SK-N-SH treated with all-trans-retinoic acid at 6 μM for 48 hours (cell line): ENCODE results near the gene TAS2R41.

Experiments used
- ATAC-seq: fragments of 200-7000 bp; cut with Tn5 transposase; 3 replicates; pipeline ENCODE4 v1.9.1; 2020; ENCODE audit warnings: mild to moderate bottlenecking, moderate library complexity
- ARNTL ChIP-seq: fragments of 450-650 bp; formaldehyde crosslinking; IDR thresholded peaks from 2 replicates; pipeline ENCODE4 v1.5.0; 2020; ENCODE audit warnings: low read depth, mild to moderate bottlenecking, moderate library complexity, borderline replicate concordance
- BACH2 ChIP-seq: fragments of 250-450 bp; sonication (Bioruptor Pico); IDR thresholded peaks from 2 replicates; pipeline ENCODE4 v1.9.0; 2021; ENCODE audit warnings: mild to moderate bottlenecking, borderline replicate concordance
- CREB5 ChIP-seq: fragments of 250-450 bp; sonication (Bioruptor Pico); IDR thresholded peaks from 2 replicates; pipeline ENCODE4 v1.5.1; 2020; ENCODE audit warnings: low read depth, mild to moderate bottlenecking, moderate library complexity
- CSDC2 ChIP-seq: fragments of 250-450 bp; sonication (Bioruptor Pico); IDR thresholded peaks from 2 replicates; pipeline ENCODE4 v1.5.0; 2020; ENCODE audit warnings: mild to moderate bottlenecking, moderate library complexity
- CSRNP3 ChIP-seq: fragments of 250-450 bp; sonication (Bioruptor Pico); IDR thresholded peaks from 2 replicates; pipeline ENCODE4 v1.5.1; 2021; ENCODE audit warnings: mild to moderate bottlenecking, moderate library complexity
- ESRRG ChIP-seq: fragments of 250-450 bp; sonication (Bioruptor Pico); IDR thresholded peaks from 2 replicates; pipeline ENCODE4 v1.6.1; 2021; ENCODE audit warnings: mild to moderate bottlenecking
- ISL1 ChIP-seq: fragments of 250-450 bp; sonication (Bioruptor Pico); IDR thresholded peaks from 2 replicates; pipeline ENCODE4 v2.1.2; 2022; ENCODE audit warnings: mild to moderate bottlenecking, moderate library complexity
- OSR1 ChIP-seq: fragments of 250-450 bp; sonication (Bioruptor Pico); IDR thresholded peaks from 2 replicates; pipeline ENCODE4 v1.8.0; 2022; ENCODE audit warnings: moderate library complexity, mild to moderate bottlenecking, inconsistent platforms
- PATZ1 ChIP-seq: fragments of 250-450 bp; sonication (Bioruptor Pico); IDR thresholded peaks from 2 replicates; pipeline ENCODE4 v1.8.0; 2020; ENCODE audit warnings: mild to moderate bottlenecking, moderate library complexity, borderline replicate concordance
- POU6F1 ChIP-seq: fragments of 250-450 bp; sonication (Bioruptor Pico); IDR thresholded peaks from 2 replicates; pipeline ENCODE4 v1.8.0; 2021; ENCODE audit warnings: low read depth, mild to moderate bottlenecking, moderate library complexity, borderline replicate concordance
- PPARA ChIP-seq: fragments of 250-450 bp; sonication (Bioruptor Pico); IDR thresholded peaks from 2 replicates; pipeline ENCODE4 v1.5.0; 2020; ENCODE audit warnings: mild to moderate bottlenecking, borderline replicate concordance
- RARB ChIP-seq: fragments of 250-450 bp; sonication (Bioruptor Pico); IDR thresholded peaks from 2 replicates; pipeline ENCODE4 v1.8.0; 2021; ENCODE audit warnings: mild to moderate bottlenecking, moderate library complexity
- SNAI2 ChIP-seq: fragments of 250-450 bp; sonication (Bioruptor Pico); IDR thresholded peaks from 2 replicates; pipeline ENCODE4 v1.5.0; 2020; ENCODE audit warnings: mild to moderate bottlenecking, moderate library complexity
- TOX ChIP-seq: fragments of 250-450 bp; sonication (Bioruptor Pico); IDR thresholded peaks from 2 replicates; pipeline ENCODE4 v1.8.0; 2021; ENCODE audit warnings: mild to moderate bottlenecking, moderate library complexity, borderline replicate concordance
- TSHZ2 ChIP-seq: fragments of 250-450 bp; sonication (Bioruptor Pico); IDR thresholded peaks from 2 replicates; pipeline ENCODE4 v1.5.0; 2020; ENCODE audit warnings: mild to moderate bottlenecking, moderate library complexity
- ZC3H10 ChIP-seq: fragments of 250-450 bp; sonication (Bioruptor Pico); IDR thresholded peaks from 2 replicates; pipeline ENCODE4 v1.5.1; 2021; ENCODE audit warnings: mild to moderate bottlenecking, moderate library complexity
- ZFP3 ChIP-seq: fragments of 250-450 bp; sonication (Bioruptor Pico); IDR thresholded peaks from 2 replicates; pipeline ENCODE4 v1.5.0; 2020; ENCODE audit warnings: mild to moderate bottlenecking, moderate library complexity
- ZNF70 ChIP-seq: fragments of 450-650 bp; formaldehyde crosslinking; IDR thresholded peaks from 2 replicates; pipeline ENCODE4 v1.5.0; 2020; ENCODE audit warnings: mild to moderate bottlenecking, moderate library complexity
- ZNF8 ChIP-seq: fragments of 450-650 bp; formaldehyde crosslinking; IDR thresholded peaks from 2 replicates; pipeline ENCODE4 v1.5.0; 2020; ENCODE audit warnings: mild to moderate bottlenecking, moderate library complexity

The TAS2R41 gene

GRCh38 chr7:143505838-143506237, 28.2 kb downstream of the TAS2R41 start:
- TF ChIP-seq TSHZ2 (CRISPR knock-in tag), result no peak
- no peak for TF ChIP-seq TOX (CRISPR knock-in tag)
- TF ChIP-seq CREB5 (CRISPR knock-in tag), result no peak
- TF ChIP-seq CSDC2 (CRISPR knock-in tag), result no peak
- no peak for TF ChIP-seq BACH2 (CRISPR knock-in tag)
- TF ChIP-seq SNAI2 (CRISPR knock-in tag), result no peak
- no peak for TF ChIP-seq CSRNP3
- no peak for TF ChIP-seq ARNTL (CRISPR knock-in tag)
- no peak for TF ChIP-seq ESRRG (CRISPR knock-in tag)
- TF ChIP-seq ZFP3, result no peak
- no peak for TF ChIP-seq ZNF8 (CRISPR knock-in tag)
- TF ChIP-seq POU6F1 (CRISPR knock-in tag), result no peak
- no peak for TF ChIP-seq PPARA
- TF ChIP-seq RARB (CRISPR knock-in tag), result no peak
- no peak for TF ChIP-seq ISL1 (CRISPR knock-in tag)
- TF ChIP-seq ZC3H10, result no peak
- no peak for TF ChIP-seq ZNF70 (CRISPR knock-in tag)
- no peak for TF ChIP-seq OSR1
- TF ChIP-seq, all 23 proteins: peak for 0

GRCh38 chr7:143507094-143507518, 29.4 kb downstream of the TAS2R41 start:
- no peak for TF ChIP-seq PPARA
- no peak for TF ChIP-seq CSDC2 (CRISPR knock-in tag)
- no peak for TF ChIP-seq ESRRG (CRISPR knock-in tag)
- TF ChIP-seq PATZ1 (CRISPR knock-in tag), result no peak
- no peak for TF ChIP-seq ZNF70 (CRISPR knock-in tag)
- TF ChIP-seq ZC3H10, result no peak
- no peak for TF ChIP-seq TOX (CRISPR knock-in tag)
- no peak for TF ChIP-seq SNAI2 (CRISPR knock-in tag)
- no peak for ATAC-seq

More at GRCh38 chr7:143505838-143506237, 28.2 kb downstream of the TAS2R41 start:
- ATAC-seq, result no peak

GRCh38 chr7:143507534-143508055, 29.9 kb downstream of the TAS2R41 start:
- ATAC-seq, result no peak
- TF ChIP-seq ZNF70 (CRISPR knock-in tag), result no peak
- TF ChIP-seq TSHZ2 (CRISPR knock-in tag), result no peak
- no peak for TF ChIP-seq ESRRG (CRISPR knock-in tag)
- no peak for TF ChIP-seq PATZ1 (CRISPR knock-in tag)
- TF ChIP-seq ARNTL (CRISPR knock-in tag), result no peak
- no peak for TF ChIP-seq PPARA
- TF ChIP-seq CSRNP3, result no peak
